ENCODE results near the gene DGKD.

The DGKD gene

DNA sequence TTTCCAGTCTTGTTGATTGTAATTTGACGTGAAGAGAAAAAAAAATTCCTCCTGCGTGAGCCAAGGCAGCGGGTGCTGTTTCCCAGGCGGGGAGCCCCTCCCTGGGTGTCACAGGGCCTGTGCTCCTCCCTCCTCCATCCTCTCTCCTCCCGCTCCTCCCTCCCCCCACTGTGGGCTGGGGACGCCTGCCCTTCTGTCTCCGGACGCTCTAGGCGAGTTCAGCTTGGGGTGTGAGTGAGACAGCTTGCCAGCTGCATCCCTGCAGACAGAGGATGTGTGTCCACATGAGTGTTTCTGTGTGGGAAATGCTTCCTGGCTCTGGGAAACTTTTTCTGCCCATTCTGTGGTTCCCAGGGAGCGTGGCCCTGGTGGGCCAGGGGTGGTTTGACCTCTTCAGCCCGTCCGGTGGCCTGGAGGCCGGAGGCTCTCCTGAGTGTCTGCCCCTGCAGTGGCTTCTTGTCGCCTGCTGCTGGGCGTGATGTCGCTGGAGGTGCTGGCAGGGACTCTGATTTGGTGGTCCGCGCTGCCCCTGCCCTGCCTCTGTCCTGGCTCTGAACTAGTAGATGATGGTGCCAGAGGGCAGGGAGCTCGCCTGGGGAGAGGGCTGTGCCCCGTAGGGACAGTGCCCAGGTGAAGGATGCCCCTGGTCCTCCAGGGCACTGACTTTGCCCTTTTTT, 115.9 kb downstream of the DGKD start:
- Mint-ChIP-seq H3K4me1 (no peaks in the 10 kb centered on the region), H3K27me3 (no peaks in the 10 kb centered on the region), H3K9me3 (no peaks in the 10 kb centered on the region), H3K4me3 (no peak overlapping the region), H3K36me3 (ENCODE audit: low read depth) (peaks cover 46% of the 10 kb centered on the region), H3K27ac (no peak overlapping the region)
- DNase-seq (no peak), ATAC-seq (no peak)

GRCh38 chr2:233470839-233471238, 116.5 kb downstream of the DGKD start:
- DNase-seq (no peak), ATAC-seq (no peak)
- no peaks in the 10 kb centered on the region for H3K27me3 Mint-ChIP-seq
- H3K9me3 Mint-ChIP-seq = no peaks in the 10 kb centered on the region
- no peak overlapping the region for H3K27ac Mint-ChIP-seq
- H3K4me3 Mint-ChIP-seq = no peak overlapping the region
- H3K36me3 Mint-ChIP-seq (ENCODE audit: low read depth) = peaks cover 46% of the 10 kb centered on the region
- H3K4me1 Mint-ChIP-seq = no peaks in the 10 kb centered on the region

GRCh38 chr2:233471291-233472035, 117.2 kb downstream of the DGKD start:
- Mint-ChIP-seq H3K27ac (no peak overlapping the region), H3K36me3 (ENCODE audit: low read depth) (peaks cover 40% of the 10 kb centered on the region), H3K9me3 (no peaks in the 10 kb centered on the region), H3K4me3 (no peak overlapping the region), H3K4me1 (no peaks in the 10 kb centered on the region), H3K27me3 (no peaks in the 10 kb centered on the region)
- no peak for ATAC-seq
- DNase-seq = no peak

GRCh38 chr2:233473386-233473791, 119.1 kb downstream of the DGKD start:
- Mint-ChIP-seq H3K4me3 (no peak overlapping the region), H3K36me3 (ENCODE audit: low read depth) (peaks cover 30% of the 10 kb centered on the region)

GRCh38 chr2:233473878-233474277, 119.6 kb downstream of the DGKD start:
- ATAC-seq (no peak), DNase-seq (no peak)
- no peak overlapping the region for H3K27ac Mint-ChIP-seq
- no peak overlapping the region for H3K4me3 Mint-ChIP-seq
- H3K27me3 Mint-ChIP-seq = no peaks in the 10 kb centered on the region
- H3K4me1 Mint-ChIP-seq = no peaks in the 10 kb centered on the region
- H3K9me3 Mint-ChIP-seq = no peaks in the 10 kb centered on the region
- peaks cover 26% of the 10 kb centered on the region for H3K36me3 Mint-ChIP-seq (ENCODE audit: low read depth)

More at GRCh38 chr2:233473386-233473791, 119.1 kb downstream of the DGKD start:
- ATAC-seq = no peak
- Mint-ChIP-seq H3K4me1 (no peaks in the 10 kb centered on the region), H3K27ac (no peak overlapping the region), H3K27me3 (no peaks in the 10 kb centered on the region), H3K9me3 (no peaks in the 10 kb centered on the region)
- no peak for DNase-seq

- no peak overlapping the region for H3K27ac Mint-ChIP-seq
- no peak overlapping the region for H3K4me3 Mint-ChIP-seq
- no peaks in the 10 kb centered on the region for H3K9me3 Mint-ChIP-seq
- no peak for DNase-seq
- H3K36me3 Mint-ChIP-seq (ENCODE audit: low read depth) = peaks cover 22% of the 10 kb centered on the region
- no peak for ATAC-seq
- no peaks in the 10 kb centered on the region for H3K27me3 Mint-ChIP-seq
- H3K4me1 Mint-ChIP-seq = no peaks in the 10 kb centered on the region
These were observed 120.2 kb downstream of the DGKD start for GRCh38 chr2:233474308-233475160.

- DNase-seq (no peak), ATAC-seq (no peak)
- H3K4me1 Mint-ChIP-seq = no peaks in the 10 kb centered on the region
- H3K4me3 Mint-ChIP-seq = no peak overlapping the region
- no peaks in the 10 kb centered on the region for H3K9me3 Mint-ChIP-seq
- H3K27ac Mint-ChIP-seq = no peak overlapping the region
- H3K36me3 Mint-ChIP-seq (ENCODE audit: low read depth) = peaks cover 10% of the 10 kb centered on the region
- no peaks in the 10 kb centered on the region for H3K27me3 Mint-ChIP-seq
These were observed 121.7 kb downstream of the DGKD start for GRCh38 chr2:233476063-233476410.

- Mint-ChIP-seq H3K36me3 (ENCODE audit: low read depth) (peaks cover 8% of the 10 kb centered on the region), H3K9me3 (no peaks in the 10 kb centered on the region), H3K4me1 (no peaks in the 10 kb centered on the region), H3K4me3 (no peak overlapping the region), H3K27me3 (no peaks in the 10 kb centered on the region), H3K27ac (no peak overlapping the region)
- no peak for ATAC-seq
- no peak for DNase-seq
These were observed 122.6 kb downstream of the DGKD start for GRCh38 chr2:233476651-233477547.

- ATAC-seq = no peak
- Mint-ChIP-seq H3K27ac (no peak overlapping the region), H3K36me3 (ENCODE audit: low read depth) (peaks cover 2% of the 10 kb centered on the region), H3K4me3 (no peak overlapping the region), H3K4me1 (no peaks in the 10 kb centered on the region), H3K27me3 (no peaks in the 10 kb centered on the region), H3K9me3 (no peaks in the 10 kb centered on the region)
- no peak for DNase-seq
These were observed 123.5 kb downstream of the DGKD start for GRCh38 chr2:233477548-233478433.

- H3K27me3 Mint-ChIP-seq = no peaks in the 10 kb centered on the region
- no peak for ATAC-seq
- H3K36me3 Mint-ChIP-seq (ENCODE audit: low read depth) = peaks cover 4% of the 10 kb centered on the region
- H3K27ac Mint-ChIP-seq = no peak overlapping the region
- DNase-seq = no peak
- H3K9me3 Mint-ChIP-seq = no peaks in the 10 kb centered on the region
- no peaks in the 10 kb centered on the region for H3K4me1 Mint-ChIP-seq
- H3K4me3 Mint-ChIP-seq = no peak overlapping the region
These were observed 125.6 kb downstream of the DGKD start for GRCh38 chr2:233479616-233480489.

- Mint-ChIP-seq H3K4me1 (no peaks in the 10 kb centered on the region), H3K9me3 (no peaks in the 10 kb centered on the region), H3K4me3 (no peak overlapping the region), H3K27ac (no peak overlapping the region), H3K27me3 (no peaks in the 10 kb centered on the region), H3K36me3 (ENCODE audit: low read depth) (peaks cover 10% of the 10 kb centered on the region)
- DNase-seq (no peak), ATAC-seq (no peak)
These were observed 126.4 kb downstream of the DGKD start for GRCh38 chr2:233480490-233481202.

- Mint-ChIP-seq H3K27ac (no peak overlapping the region), H3K4me1 (no peaks in the 10 kb centered on the region), H3K4me3 (no peak overlapping the region), H3K9me3 (no peaks in the 10 kb centered on the region), H3K27me3 (no peaks in the 10 kb centered on the region), H3K36me3 (ENCODE audit: low read depth) (peaks cover 10% of the 10 kb centered on the region)
- ATAC-seq = no peak
- DNase-seq = no peak
These were observed 127.3 kb downstream of the DGKD start for GRCh38 chr2:233481368-233482142.
